ENCODE results near the gene GSDME.

DNA sequence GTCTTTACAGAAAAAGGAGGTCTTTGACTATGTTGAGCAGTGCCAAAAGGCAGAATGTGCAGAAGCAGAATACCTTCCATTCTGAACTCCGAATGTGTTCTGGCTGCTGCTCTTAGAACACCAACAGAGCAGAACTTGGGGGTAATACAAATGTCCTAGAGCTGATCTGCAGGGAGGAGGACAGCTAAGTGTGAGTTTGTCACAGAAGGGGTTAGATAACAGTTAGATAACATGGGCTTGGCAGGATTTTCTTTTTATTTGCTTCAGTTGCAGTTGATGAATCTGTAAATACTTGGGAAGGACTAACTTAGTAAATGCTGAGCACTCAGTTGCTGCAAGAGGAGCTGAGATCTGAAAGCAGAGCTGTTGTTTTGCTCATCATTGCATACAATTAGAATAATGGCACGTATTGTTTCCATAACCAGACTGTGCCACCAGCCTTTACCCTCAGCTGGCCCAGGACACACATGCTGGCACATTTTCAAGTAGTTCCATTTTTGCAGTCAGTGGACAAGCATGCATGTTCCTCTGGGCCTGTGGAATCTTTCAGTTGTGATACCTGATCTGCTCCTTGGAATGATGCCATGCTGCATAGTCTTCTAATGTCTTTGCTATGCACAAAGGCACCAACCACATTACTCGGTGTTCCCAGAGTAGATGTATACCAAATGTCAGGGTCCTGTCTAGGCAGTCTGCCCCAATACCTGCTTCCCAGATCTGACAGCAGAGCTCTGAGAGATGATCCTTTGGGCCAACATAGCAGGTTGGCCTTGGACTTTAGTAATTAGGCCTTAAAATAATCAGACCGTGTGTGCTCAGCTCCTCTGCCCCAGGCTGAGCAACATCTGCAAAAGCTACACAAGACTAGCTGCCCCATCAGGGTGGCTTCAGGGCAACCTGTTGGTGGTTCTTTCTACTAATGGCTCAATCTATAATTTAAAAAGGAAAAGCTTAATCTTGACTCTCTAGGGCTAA is 55.7 kb downstream of the GSDME start:
- TF ChIP-seq CTCF (IDR thresholded peaks at IDR 0.05) (no peak), EP300 (IDR thresholded peaks at IDR 0.05) (no peak), POLR2A (IDR thresholded peaks at IDR 0.05) (no peak)
